ENCODE data around the gene PLRG1. TPM values are rescaled to one million over a fixed set of nuclear protein-coding genes. Genes with fewer than 3 reads are reported as not detected.

The PLRG1 gene
- total and polyA plus RNA-seq, 2 of the 8 experiments (the other 6 are each of a cell fraction or from before 2014, with no cell fraction given), result 63.5 to 108 TPM

GRCh38 chr4:154585369-154586018 is 35.3 kb upstream of the PLRG1 start:
- DNase-seq (ENCODE audit: low read depth in 1 of 2, low spot score in 2 of 2) (no peak), FAIRE-seq (no peak)
- no peak overlapping the region for H2BK120ac ChIP-seq (replicated peaks; ENCODE audit: low read depth, low read length)
- no peak overlapping the region for H3K18ac ChIP-seq (ENCODE audit: extremely low read depth, low read length)
- no peaks in the 10 kb centered on the region for H3K27me3 ChIP-seq (replicated peaks in 1 of 4; ENCODE audit: control insufficient read depth in 3 of 4, extremely low read depth in 1 of 4, insufficient read depth in 3 of 4, low read length in 3 of 4)
- H4K8ac ChIP-seq (ENCODE audit: extremely low read depth, insufficient read depth, low read length), result no peak overlapping the region; the same call in 1 of the 2 replicates
- no peaks in the 10 kb centered on the region for H4K20me1 ChIP-seq (replicated peaks in 1 of 2; ENCODE audit: control insufficient read depth in 1 of 2, insufficient read depth in 2 of 2, low read length in 2 of 2)
- H2BK20ac ChIP-seq (ENCODE audit: low read length), result no peak overlapping the region
- H2BK15ac ChIP-seq (ENCODE audit: low read length), result no peak overlapping the region
- no peak overlapping the region for H3K56ac ChIP-seq (replicated peaks; ENCODE audit: insufficient read length, low read depth, low read length)
- H4K5ac ChIP-seq (ENCODE audit: insufficient read length, low read depth, low read length), result no peak overlapping the region
- no peaks in the 10 kb centered on the region for H3K4me1 ChIP-seq (replicated peaks in 1 of 4; ENCODE audit: control insufficient read depth in 3 of 4, insufficient read depth in 4 of 4, low read length in 3 of 4)
- no peak overlapping the region for H2BK12ac ChIP-seq (ENCODE audit: low read depth, low read length)
- no peak overlapping the region for H3K4me3 ChIP-seq (ENCODE audit: extremely low read depth in 1 of 4, insufficient read depth in 2 of 4, low read depth in 3 of 4, low read length in 4 of 4)
- no peak overlapping the region for H3K14ac ChIP-seq (ENCODE audit: insufficient read length)
- H3K4me2 ChIP-seq (ENCODE audit: insufficient read depth in 1 of 2, low read depth in 2 of 2, low read length in 2 of 2), result no peak overlapping the region
- ChIA-PET CTCF (ENCODE audit: partially characterized antibody) (interaction anchor here (1.0 to 3.2 kb wide), 10 partner anchors 10 to 325 kb away, joined by 3 to 12 read pairs (median 4); partner anchors contain the start of gene FGG), POLR2A (ENCODE audit: partially characterized antibody) (no interaction called here)
- no peaks in the 10 kb centered on the region for H3K79me1 ChIP-seq (ENCODE audit: low read depth, low read length)
- no peak overlapping the region for H3K27ac ChIP-seq (ENCODE audit: low read depth, low read length)
- H2BK5ac ChIP-seq (ENCODE audit: low read depth, low read length), result no peak overlapping the region
- H3K9me3 ChIP-seq (ENCODE audit: insufficient read depth in 2 of 2, low read depth in 1 of 2, low read length in 1 of 2), result no peaks in the 10 kb centered on the region
- H3K4ac ChIP-seq (replicated peaks; ENCODE audit: insufficient read length, low read depth, low read length), result no peak overlapping the region
- H3K23me2 ChIP-seq (ENCODE audit: low read depth, low read length), result no peaks in the 10 kb centered on the region
- no peak overlapping the region for H3K9ac ChIP-seq (replicated peaks in 1 of 4; ENCODE audit: extremely low read depth in 1 of 4, low read depth in 3 of 4, low read length in 3 of 4)
- no peaks in the 10 kb centered on the region for H3K79me2 ChIP-seq (ENCODE audit: control insufficient read depth in 1 of 2, insufficient read depth in 2 of 2, low read length in 2 of 2)
- no peaks in the 10 kb centered on the region for H3K36me3 ChIP-seq (ENCODE audit: control insufficient read depth in 2 of 4, insufficient read depth in 4 of 4, low read length in 3 of 4)
- no peak overlapping the region for H4K91ac ChIP-seq (replicated peaks; ENCODE audit: insufficient read length, low read length)
- no peak for TF ChIP-seq ATF2 (IDR thresholded peaks at IDR 0.05; ENCODE audit: low read length)
- TF ChIP-seq BACH1 (IDR thresholded peaks at IDR 0.05; ENCODE audit: low read length), result no peak
- no peak for TF ChIP-seq HDAC2 (IDR thresholded peaks at IDR 0.05; ENCODE audit: borderline replicate concordance in 1 of 2, low read depth in 2 of 2, low read length in 2 of 2)
- no peak for TF ChIP-seq RXRA (IDR thresholded peaks at IDR 0.05; ENCODE audit: insufficient read depth, low read depth, low read length)
- TF ChIP-seq CEBPB (IDR thresholded peaks at IDR 0.05; ENCODE audit: low read depth, low read length), result no peak
- WGBS, 2 experiments (ENCODE audit: extremely low coverage in 1 of 2, insufficient coverage in 1 of 2, insufficient read length in 1 of 2, insufficient replicate concordance in 2 of 2, low coverage in 1 of 2, low lambda C conversion rate in 2 of 2, missing lambda C conversion rate in 1 of 2), result 90% methylated on average over 10 of the region's 10 CpGs; no CpG with 5 or more reads in 1 of the 2 experiments
- H2AK5ac ChIP-seq (ENCODE audit: low read depth, low read length), result no peak overlapping the region
- H2AFZ ChIP-seq (ENCODE audit: low read length), result no peak overlapping the region
- H3K23ac ChIP-seq (ENCODE audit: insufficient read length), result no peak overlapping the region

All from H1 (cell line).